NAMALWA (cell line): ENCODE results near the gene ACVR1.

Source experiments
- DNase-seq: peaks from one replicate; pipeline ENCODE4 v3.0.0-alpha.2; 2015; ENCODE audit warnings: low spot score

The ACVR1 gene

DNA sequence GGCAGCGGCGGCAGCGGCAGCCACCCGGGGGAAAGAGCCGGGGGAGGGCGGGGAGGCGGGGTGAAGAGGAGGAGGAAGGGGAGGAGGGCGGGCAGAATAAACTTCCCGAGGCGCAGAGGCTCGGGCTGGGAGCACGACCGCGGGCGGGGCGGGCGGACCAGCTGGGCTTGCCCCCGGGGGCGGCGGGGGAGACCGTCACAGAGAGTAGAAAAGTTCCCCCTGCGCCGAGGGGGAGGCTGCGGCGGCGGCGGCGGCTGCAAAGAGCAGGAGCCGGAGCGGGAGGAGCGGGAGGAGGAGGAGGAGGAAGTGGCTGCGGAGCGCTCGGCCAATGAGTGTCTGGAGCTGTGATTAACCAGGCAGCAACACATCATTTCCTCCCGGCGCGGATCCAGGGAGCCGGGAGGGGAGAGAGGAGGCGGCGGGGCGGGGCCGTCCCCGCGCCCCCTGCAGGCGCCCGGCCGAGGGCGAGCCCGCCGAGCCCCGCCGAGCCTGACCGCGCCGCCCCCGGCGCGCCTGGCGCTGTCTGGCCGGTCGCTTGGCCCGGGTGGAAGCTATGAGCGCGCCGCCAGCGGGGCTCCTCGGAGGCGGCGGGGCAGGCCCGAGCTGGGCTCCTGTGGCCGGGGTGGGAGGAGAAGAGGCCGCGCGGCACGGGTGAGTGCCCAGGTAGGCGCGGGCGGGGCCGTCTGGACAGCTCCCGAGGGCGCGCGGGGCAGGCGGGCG lies at the start of gene ACVR1:
Gene ACVR1, minus strand, starts transcription at position 265 of the 720 bp plus-strand sequence. CDS start 76,837 bp downstream, outside the sequence.
- peak; percentile 80 for DNase-seq

DNA sequence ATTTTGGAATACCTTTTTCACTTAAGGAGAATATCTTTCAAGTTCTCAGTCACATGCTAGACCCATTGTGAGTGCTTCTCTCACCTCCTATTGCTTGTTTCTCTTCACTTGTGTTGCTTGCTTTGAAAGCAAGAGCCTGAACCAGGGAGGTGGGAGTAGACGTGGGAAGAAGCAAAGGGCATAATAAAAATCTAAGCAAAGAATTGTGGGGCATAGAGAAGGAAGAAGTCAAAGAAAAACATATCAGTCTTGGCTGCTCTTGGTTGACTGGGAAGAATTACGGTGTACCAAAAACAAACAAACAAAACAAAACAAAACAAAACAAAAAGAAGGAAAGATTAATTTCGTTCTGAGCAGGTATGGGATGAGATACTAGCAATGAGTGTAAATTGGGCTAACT lies 48.9 kb upstream of the ACVR1 start:
- DNase-seq = no peak

DNA sequence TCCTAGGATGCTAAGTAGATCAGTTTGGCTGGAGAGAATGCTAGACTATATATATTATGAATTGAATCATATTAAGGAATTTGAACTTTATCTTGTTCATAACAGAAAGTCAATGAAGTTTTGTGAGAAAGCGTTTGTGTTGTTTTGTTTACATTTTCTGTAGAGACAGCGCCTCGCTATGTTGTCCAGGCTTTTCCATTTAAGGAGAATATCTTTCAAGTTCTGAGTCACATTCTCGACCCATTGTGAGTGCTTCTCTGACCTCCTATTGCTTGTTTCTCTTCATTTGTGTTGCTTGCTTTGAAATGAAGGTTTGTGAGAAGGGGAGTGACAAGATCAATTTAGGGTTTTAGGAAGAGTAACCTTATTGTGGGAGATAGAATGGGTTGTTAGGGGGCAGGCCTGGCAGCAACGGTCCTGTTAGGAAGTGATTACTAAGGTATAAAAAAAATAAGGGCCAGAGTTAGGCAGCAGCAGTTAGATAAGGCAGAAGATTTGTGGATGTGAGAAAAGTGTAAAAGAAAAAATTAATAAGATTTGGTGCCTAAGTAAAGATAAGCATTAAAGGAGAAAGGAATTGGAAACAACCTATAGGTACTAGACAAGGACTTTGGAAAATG lies 47.6 kb upstream of the ACVR1 start:
- no peak for DNase-seq

DNA sequence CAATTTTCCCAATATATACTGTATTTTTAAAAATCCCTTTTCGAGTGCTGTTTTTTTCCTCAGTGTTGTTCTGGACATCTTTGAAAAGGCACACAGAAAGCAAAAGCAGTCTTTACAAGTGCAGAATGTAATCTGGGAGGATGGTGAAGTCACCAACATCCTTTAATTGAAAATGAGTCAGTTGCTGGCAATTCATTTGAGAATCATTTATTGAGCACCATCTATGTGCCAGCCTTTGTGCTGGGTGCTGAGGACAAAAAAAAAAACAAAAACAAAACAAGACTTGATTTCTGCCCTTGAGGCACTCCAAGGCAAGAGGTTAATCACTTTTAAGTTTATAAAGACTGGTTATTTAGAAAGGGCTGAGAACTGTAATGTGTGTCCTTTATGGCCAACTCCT lies 46.7 kb upstream of the ACVR1 start:
- no peak for DNase-seq

DNA sequence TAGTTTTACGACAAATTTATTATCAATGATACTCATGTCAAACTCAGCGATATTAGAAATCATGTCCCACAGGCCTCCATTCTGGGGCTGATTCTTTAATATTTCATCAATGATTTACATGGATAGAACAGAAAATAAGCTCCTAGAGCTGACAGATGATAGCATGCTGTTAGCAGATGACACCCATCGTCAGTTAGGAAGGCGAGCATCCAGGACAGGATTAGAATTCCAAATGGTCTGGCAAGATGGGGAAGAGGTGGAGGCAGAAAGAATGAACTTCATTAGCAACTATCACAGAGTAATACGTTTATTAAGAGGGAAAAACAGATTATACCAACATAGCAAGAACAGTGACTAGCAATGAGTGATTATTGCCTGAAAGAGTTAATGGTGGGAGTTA lies 46.2 kb upstream of the ACVR1 start:
- no peak for DNase-seq

DNA sequence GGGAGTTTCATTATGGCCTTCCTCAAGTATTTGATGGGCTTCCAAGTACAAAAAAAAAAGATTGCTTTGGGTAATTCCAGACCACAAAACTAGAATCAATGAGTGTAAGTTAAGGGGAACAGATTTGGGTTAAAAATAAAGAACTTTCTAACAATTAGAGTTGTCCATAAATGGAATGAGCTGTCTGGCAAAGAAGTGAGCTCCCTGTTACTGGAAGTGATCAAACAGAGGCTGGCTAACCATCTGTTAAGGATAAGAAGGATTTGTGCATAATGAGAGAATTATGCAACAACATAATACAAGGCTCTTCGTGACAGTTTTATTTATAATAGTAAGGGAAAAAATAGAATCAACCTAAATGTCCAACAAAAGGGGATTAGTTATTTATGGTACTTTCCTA lies 44.6 kb upstream of the ACVR1 start:
- no peak for DNase-seq

DNA sequence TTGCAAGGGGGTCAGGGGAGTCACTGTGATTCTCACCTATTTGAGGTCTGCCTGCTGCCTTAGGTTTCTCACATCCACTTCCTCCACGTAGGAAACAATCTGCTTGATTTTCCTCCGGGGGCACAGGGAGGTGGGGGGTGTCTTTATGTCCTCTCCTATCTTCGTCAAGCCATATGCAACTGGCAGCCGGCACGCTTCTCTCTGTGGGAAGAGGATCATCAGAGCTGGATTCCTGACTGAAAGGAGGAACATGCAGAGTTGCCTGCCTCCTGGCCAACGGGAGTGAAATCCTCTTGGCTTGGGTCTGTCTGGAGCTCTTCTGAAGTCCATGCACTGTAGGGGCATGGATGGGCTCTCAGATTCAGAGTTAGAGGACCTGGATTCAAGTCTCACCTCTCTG lies 43.1 kb upstream of the ACVR1 start:
- DNase-seq = no peak

DNA sequence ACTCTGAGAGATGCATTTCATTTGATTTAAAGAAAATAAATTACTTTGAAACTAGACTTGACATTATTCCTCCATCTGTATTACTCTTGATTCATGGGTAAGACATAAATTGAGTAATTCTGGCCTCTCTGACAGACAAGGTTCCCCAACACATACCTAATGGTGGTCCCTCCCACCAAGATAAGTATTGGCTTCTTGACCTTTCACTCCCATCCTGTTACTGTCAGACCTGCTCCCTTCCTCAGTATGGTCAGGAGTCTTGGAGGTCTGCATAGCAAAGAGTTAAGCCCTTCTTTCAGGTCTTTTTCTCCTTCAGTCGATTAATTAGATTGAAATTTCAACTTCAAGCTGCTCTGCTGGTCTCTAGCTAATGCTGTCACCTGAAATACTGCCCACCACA lies 42.2 kb upstream of the ACVR1 start:
- DNase-seq = no peak

DNA sequence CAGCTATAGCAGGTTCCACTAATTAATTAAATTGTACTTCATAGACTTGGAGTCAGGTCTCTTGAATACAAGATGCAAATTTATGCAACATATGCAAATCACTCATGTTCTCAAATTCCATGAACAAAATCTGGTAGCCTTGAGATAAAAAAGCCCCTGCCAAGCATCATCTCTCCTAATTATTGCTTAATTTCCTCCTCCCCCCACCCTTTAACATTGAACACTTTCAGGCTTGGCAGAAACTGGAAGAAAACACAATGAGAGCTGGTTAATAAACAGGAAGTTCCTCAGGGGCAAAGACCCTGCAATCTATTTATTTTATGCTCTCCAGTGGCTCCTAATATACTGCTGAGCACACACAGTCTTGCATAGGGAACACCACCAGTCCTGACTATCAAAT lies 35.6 kb upstream of the ACVR1 start:
- no peak for DNase-seq

DNA sequence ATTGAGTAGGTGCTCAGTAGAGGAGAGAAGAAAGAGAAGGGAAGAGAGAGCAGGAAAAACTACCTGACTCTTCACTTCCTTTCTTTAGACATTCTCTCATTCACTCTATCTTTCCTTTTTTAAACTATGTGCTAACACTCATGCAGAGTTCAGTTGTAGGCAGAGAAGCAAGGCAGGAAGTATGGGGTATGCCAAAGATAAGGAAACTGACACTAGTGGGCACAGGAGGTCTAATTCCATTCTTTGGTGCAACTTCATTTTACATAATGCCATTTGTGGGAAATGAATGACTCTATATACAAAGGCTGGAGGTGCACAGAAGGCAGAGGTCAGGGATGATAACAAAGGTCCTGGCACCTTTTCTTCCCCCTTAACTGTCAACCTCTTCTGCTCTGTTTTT lies 35.1 kb upstream of the ACVR1 start:
- no peak for DNase-seq

DNA sequence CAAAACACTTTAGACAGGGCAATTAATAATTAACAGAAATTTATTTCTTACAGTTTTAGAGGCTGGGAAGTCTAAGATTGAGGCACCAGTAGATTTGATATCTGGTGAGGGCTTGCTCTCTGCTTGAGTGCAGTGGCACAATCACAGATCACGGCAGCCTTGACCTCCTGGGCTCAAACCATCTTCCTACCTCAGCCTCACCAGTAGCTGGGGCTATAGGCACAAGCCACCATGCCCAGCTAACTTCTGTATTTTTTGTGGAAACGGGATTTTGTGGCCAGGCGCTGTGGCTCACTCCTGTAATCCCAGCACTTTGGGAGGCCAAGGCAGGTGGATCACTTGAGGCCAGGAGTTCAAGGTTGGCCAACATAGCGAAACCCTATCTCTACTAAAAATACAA lies 29.0 kb upstream of the ACVR1 start:
- no peak for DNase-seq

DNA sequence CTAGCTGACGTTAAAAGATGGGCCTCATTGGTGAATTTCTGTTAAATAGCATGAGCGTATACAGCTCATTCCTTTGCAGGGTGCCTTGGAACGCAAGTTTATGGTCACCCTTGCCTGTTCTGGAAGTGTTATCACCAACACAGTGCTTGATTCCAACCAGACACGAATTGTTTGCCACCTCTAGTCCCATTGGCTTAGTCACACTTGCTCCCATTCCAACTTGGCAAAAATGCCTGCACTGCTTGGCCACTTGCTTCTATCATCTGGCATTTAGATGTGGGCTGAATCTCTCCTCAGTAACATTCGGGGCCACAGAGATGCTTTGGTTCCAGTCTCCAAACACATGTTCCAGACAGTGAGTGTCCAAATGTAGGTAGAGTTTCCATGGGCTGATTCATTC lies 27.5 kb upstream of the ACVR1 start:
- DNase-seq = no peak

DNA sequence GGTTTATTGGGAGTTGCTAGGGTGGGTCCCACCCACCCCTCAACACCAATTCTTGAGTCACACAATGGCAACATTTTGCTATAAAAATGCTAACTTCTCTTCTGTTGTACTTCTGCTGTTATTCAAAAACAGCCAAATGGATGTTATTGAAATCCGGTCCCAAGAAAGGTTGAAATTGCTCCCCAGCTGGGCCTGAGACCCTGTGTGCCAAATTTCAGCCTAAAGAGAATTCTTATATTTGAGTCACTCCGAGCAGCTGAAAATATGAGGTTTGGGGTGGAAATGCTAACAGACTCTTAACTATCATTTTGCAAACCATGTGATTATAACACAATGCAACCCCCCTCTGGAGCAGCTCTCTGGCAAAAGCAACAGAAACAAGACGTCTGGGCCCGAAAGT lies 27.0 kb upstream of the ACVR1 start:
- no peak for DNase-seq

DNA sequence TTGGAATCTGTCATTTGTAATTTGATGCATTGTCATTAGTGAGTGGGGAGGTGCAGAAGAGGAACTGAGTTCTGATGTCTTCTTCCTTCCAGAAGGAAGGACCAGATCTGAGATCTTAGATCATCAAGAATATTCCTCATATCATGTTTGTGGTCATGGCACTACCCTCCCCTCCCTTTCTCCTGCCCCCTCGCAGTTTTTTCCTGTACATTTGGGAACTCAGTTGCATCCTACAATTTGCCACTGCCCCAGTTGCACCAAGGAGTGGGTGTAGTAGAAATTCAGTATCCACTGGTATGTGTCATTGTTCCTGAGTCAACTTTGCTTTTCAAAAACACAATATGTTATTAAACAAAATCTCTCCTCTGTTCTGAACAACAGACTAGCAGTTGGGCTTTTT lies 26.6 kb upstream of the ACVR1 start:
- no peak for DNase-seq

DNA sequence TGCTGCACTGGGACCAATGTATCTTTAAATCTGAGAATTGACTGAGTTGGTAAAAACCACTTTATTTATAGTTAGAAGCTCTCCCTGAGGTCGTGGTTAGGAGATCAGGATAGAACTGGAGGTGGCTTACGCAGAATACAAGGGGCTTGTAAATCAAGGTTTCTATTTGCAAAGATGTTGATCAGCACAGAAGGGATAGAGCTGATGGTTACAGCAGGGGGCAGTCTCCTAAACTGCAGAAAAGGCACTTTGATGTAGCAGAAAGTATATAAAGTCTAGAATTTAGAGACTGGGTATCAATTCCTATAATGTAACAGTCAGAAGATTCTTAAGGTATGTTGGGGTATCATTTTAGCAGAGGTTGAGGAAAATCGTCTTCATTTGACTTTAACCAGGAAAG lies 25.2 kb upstream of the ACVR1 start:
- DNase-seq = no peak

DNA sequence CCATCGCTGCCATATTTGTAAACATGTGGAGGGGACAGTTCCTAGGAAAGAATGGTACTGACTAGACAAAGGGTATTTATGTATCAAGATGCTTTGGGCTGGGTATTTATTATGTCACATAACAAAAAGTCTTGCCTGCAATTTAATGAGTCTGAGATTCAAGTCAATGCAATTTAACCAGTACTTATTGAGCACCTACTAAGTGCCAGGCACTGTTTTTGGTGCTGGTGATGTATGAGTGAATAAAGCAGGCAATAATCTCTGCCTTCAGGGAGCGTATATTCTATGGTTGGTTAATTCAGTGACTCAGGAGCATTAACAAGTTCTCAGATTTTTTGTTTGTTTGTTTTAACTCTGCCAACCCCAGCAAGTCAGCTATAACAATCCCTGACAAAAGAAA lies 24.6 kb upstream of the ACVR1 start:
- DNase-seq = no peak

DNA sequence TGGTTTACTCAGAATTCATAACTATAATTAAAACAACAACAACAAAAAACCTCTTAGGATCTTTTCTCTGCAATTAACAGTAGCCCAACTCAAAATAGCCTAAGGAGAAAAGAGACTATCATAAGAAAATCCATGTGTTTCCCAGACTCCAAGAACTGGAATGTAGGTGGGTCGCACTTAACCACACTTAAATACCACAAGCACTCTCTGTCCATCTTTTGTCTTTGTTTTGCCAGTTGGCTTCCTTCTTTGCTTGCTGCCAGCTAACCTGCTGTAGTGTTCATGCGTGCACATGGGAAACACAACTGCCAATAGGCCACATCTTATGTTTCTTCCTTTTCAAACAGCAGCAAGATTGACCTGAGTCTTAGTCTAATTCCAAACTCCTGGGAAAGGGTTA lies 24.1 kb upstream of the ACVR1 start:
- DNase-seq = no peak

DNA sequence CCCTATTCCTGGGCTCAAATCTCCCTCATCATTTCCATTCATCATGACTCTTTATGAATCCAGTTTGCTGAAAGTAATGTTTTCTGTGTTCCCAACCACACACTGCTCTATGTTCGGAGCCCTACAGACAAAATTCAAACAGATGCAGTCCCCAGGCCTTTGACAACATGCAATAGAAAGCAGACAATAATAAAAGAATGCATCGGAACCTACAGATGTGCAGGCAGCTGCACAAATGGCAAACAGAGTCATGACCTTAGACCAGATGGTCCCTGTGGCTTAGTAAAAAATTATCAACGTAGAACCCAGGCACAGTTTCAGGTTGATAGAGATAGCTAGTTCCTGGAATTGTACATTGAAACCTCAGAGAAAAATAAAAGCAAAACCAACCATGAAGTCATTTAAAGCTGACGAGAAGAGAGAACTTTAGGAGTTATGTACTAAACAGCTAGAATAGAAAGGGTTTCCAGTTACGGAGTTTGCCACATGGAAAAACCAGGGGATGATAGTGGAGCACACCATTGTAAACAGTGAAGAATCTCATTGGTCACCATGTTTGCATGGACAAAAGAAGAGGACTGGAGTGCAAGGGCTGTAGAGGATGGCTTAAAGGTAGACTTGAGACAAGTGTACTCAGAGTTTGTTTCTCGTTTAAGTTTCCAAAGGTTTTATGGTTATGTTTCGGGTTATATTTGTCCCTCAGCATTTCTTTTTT lies 23.2 kb upstream of the ACVR1 start:
- DNase-seq = no peak

DNA sequence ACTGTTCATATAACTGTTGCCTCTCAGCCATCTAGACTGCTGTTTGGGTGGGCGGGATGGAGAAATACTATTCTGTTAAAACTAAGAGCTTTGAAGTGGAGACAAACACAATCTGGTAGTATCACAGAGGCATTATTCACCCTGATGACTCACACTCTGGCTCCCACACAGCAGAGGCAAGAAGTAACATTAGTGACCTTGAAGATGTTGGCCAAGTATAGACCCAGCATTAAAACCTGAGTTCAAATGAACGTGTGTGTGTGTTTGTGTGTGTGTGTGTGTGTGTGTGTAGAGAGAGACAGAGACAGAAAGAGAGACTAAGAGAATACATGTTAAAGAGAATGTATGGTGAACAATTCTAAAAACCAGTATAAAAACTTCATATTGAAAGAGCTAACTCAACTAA lies 22.5 kb upstream of the ACVR1 start:
- DNase-seq = no peak

DNA sequence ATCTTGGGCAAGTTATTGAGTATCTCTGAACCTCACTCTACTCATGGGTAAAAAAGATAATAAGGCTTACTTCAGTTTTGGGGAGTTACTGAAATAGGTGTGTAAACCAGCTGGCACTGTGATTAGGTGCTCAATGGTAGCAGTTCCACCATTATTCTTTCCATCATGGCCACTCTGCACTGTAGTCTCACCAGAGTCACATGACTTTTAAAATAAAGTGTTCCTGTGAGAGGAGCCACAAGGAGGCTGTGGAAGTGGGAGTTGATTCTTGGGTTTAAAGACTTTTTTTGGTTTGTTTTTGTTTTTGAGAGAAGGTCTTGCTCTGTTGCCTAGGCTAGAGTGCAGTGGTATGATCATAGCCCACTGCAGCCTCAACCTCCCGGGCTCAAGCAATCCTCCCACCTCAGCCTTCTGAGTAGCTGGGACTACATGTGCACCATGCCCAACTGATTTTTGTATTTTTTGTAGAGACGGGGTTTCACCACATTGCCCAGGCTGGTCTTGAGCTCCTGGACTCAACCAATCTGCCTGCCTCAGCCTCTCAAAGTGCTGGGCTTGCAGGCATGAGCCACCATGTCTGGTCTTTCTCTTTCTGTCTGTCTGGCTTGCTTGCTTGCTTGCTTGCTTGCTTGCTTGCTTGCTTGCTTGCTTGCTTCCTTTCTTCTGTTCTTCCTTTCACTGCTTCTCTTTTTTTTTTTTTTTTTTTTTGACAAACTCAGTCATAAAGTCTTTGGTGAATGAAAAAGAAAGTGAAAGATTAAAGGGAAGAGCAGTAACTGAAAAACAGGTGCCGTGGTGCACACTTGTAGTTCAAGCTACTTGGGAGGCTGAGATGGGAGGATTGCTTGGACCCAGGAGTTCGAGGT lies 21.2 kb upstream of the ACVR1 start:
- peak; percentile 29 for DNase-seq

DNA sequence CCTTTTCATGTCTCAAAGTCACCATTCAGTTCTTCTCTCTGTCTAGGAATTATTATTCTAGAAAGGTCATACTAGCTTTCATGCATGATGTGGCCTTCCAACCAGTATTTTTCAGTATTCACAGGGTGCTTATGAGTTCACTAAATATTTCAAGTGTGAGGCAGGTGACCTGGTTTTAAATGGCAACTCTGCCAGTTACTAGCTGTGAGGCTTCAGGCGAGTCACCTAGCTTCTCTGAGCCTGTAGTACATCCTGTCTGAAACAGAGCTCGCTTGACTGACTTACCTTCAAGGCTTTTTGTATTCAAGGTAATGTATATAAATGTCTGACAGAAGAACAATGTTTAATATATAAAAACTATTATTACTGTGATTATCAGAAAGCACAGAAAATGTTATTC lies 19.4 kb upstream of the ACVR1 start:
- no peak for DNase-seq

DNA sequence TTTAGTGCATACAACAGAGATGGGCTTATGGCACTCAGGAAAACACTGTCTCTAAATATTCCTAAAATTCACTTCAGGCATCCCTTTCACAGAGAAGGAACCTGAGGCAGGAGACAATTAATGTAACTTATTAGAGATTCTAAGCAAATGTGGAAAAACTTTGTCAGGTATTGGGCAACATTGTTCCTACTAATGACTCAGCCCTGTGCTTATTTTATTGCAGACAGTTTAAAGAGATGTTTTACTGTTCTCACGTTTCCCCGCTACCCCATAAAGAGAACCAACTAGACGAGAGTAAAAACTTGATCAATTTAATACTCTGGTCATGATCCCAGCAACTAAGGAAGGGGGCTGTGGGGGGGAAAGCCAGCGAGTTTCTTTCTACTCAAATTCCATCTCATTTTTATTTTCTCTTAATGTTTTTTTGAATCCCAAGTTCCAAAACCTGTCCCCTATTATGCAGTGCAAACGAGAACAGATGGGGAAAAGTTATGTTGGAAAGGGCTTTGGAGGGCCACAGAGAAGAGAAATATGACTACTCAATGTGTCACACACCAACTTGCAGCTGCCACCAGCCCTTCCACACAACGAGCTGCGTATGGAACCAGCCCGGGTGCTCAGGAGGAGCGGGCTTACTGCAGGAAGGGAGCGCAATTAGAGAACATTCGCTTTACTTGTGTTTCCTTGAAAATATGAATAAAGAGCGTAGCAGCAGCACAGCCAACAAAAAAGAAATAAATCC lies 18.7 kb upstream of the ACVR1 start:
- DNase-seq = no peak
